Coronary artery (tissue), 2 donors: ENCODE data around the gene ISLR.
"Not testable (repeated sequence)": the region's sequence is repeated elsewhere in the genome, so short reads cannot be mapped to it uniquely, and the experiment has no call there.

Source experiments
- DNase-seq: peaks from one replicate; pipeline ENCODE4 v3.0.0-alpha.2; 2017; ENCODE audit warnings: low spot score
- H3K27ac ChIP-seq, 2 donors: fragments of 200-600 bp; sonication (generic); one replicate each; pipeline ENCODE4 v1.5.1; 2016 to 2019
- H3K4me3 ChIP-seq: fragments of 200-600 bp; sonication (generic); 2 replicates; pipeline ENCODE4 v1.5.1; 2016; ENCODE audit warnings: mild to moderate bottlenecking, moderate library complexity
- CTCF ChIP-seq: fragments of 200-600 bp; sonication (generic); IDR thresholded peaks from one replicate; pipeline ENCODE4 v1.5.1; 2019; ENCODE audit warnings: antibody characterized with exemption

Gene ISLR

DNA sequence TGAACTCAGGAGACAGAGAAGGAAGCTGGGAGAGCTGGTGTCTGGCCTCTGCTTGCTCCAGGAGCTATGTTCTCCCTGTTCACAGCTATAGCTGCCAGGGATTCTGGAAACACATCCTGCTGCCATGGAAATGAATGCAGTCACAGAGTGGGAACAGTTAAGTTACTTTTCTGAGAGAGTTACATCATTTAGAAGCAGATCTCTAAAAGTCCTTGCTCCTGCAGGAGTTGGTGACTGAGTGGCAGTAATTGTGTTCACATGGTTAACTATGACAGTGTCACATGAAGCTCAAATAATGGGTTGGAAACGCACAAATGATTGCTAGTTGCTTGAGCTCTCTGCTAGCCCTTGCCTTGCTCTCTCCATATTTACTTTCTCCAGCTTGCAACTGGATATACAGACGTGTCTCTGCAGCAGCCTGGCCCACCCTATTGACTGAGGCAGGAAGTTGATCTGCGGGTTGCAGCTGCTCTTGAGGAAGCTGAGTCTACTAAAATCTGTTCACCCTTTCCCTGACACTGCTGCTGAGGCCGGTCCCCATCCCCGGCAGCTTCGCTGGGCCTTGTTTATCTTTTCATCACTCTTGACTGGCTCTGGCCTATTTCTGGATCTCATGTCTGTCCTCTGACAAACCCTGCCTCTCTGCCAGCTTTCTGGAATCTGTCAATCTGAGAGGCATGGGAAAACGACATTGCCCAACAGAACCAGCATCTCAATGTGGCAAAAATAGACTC is 16.7 kb upstream of the ISLR start:
- no peak overlapping the region for H3K4me3 ChIP-seq
- peak overlapping the region; percentile 75 for H3K27ac ChIP-seq
- TF ChIP-seq CTCF = no peak
- no peak for DNase-seq

GRCh38 chr15:74157868-74158827 is 15.4 kb upstream of the ISLR start:
- DNase-seq = no peak
- Histone ChIP-seq H3K4me3 (no peak overlapping the region), H3K27ac (peak overlapping the region; percentile 75)
- TF ChIP-seq CTCF = no peak

DNA sequence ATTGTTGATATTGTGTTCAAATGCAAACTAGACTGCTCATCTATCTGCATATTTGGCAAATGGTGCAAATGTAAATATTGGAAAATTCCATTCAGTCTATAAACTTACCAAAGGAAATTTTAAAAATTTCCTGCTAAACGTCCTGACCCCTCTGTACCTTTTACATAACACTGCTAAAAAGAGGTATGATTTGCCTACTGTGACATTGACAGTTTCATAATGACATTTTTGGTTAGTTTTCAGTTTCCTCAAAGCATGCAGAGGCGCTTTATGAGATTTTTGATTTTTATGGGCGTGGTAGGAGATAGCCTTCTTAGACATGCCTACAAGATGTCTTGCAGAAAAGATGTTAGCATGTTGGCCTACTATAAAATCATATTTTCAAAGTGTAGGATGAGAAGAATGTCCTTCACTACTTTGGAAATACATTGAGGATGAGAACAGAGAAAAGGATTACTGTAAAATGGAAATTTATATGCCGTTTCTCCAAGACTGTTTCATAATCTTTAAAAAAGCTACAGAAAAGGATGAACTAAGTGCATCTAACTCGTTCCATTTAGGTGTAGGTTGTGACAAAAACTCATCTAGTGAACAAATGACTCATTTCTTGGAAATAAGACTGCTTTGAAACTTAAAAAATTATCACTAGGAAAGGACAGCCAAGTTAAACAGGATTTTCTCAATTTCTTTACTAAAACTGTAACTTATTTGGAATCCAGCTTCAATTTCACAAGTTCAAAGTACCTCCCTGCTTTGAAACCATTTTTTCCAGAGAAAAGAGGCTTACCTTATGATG is 14.5 kb upstream of the ISLR start:
- TF ChIP-seq CTCF = no peak

DNA sequence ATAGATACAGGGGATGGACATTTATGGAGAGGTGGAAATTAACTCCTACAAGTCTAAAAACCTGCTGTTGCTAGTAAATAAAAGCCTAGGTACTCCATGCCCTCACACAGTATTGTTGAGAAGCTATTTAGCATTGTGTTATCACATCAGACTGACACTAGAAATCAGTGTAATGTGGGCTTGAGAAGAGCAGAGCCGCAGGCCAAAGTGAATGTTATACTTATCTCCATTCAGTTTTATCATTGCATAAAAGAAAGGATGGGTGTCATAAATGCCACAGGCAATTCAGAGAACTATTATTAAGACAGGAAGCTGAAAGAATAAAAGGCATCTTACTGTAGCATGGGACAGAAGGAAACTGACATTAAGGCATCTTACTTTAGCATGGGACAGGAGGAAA is 13.7 kb upstream of the ISLR start:
- Histone ChIP-seq H3K4me3 (no peak overlapping the region), H3K27ac (peak overlapping the region in 1 of 2 donors; percentile 22)
- TF ChIP-seq CTCF = no peak
- no peak for DNase-seq

More for the DNA sequence above, 14.5 kb upstream of the ISLR start:
- H3K4me3 ChIP-seq = no peak overlapping the region
- no peak for DNase-seq
- H3K27ac ChIP-seq = peak overlapping the region in 1 of 2 donors; percentile 75

DNA sequence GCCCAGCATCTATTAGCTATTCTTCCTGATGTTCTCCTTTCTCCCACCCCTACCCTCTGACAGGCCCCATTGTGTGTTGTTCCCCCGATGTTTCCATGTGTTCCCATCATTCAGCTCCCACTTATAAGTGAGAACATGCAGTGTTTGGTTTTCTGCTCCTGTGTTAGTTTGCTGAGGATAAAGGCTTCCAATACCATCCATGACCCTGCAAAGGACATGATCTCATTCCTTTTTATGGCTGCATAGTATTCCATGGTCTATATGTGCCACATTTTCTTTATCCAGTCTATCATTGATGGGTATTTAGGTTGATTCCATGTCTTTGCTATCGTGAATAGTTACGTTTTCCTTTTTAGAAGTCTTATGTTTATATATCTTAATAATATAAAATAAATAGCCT is 13.1 kb upstream of the ISLR start:
- not testable (repeated sequence) for H3K27ac ChIP-seq, DNase-seq, H3K4me3 ChIP-seq

GRCh38 chr15:74162195-74162536 is 11.3 kb upstream of the ISLR start:
- DNase-seq, H3K4me3 ChIP-seq, H3K27ac ChIP-seq: not testable (repeated sequence)

- TF ChIP-seq CTCF = no peak
Measured at GRCh38 chr15:74165461-74165860, 8.0 kb upstream of the ISLR start.

More at GRCh38 chr15:74165461-74165860, 8.0 kb upstream of the ISLR start:
- no peak overlapping the region for H3K4me3 ChIP-seq
- no peak for DNase-seq
- H3K27ac ChIP-seq = no peak overlapping the region
